Astrocyte of the cerebellum (primary cell): ENCODE data around the gene PLBD2.

Experiments
- DNase-seq: peaks from one replicate; pipeline ENCODE4 v3.0.0-alpha.2; 2011; ENCODE audit warnings: low read depth
- H3K4me3 ChIP-seq: 2 replicates; pipeline ENCODE4 v1.5.1; 2011; ENCODE audit warnings: mild to moderate bottlenecking, low read depth, low read length, moderate library complexity
- CTCF ChIP-seq: IDR thresholded peaks from 2 replicates; pipeline ENCODE4 v1.5.1; 2012; ENCODE audit warnings: low read length, low read depth, moderate library complexity, mild to moderate bottlenecking; ENCODE audit errors: missing control alignments
- in situ Hi-C: cut with HindIII; loops from 2 replicates; pipeline ENCODE4 v1.10.0; 2017; ENCODE audit warnings: low sequenced_read_pairs

Gene PLBD2

GRCh38 chr12:113409462-113410124 lies 51.2 kb downstream of the PLBD2 start:
- no peak for DNase-seq
- no peak for TF ChIP-seq CTCF
- in situ Hi-C loops = no loop called here
- no peak overlapping the region for H3K4me3 ChIP-seq

- in situ Hi-C loops = no loop called here
- no peak overlapping the region for H3K4me3 ChIP-seq
- TF ChIP-seq CTCF = no peak
- DNase-seq = no peak
Observed at GRCh38 chr12:113413488-113413939, 55.1 kb downstream of the PLBD2 start.

GRCh38 chr12:113414519-113415038 lies 56.2 kb downstream of the PLBD2 start:
- no peak for DNase-seq
- in situ Hi-C loops = no loop called here
- TF ChIP-seq CTCF = no peak
- H3K4me3 ChIP-seq = no peak overlapping the region

GRCh38 chr12:113416091-113416754 lies 57.8 kb downstream of the PLBD2 start:
- TF ChIP-seq CTCF = no peak
- in situ Hi-C loops = no loop called here
- no peak for DNase-seq
- H3K4me3 ChIP-seq = no peak overlapping the region

- in situ Hi-C loops = no loop called here
- H3K4me3 ChIP-seq = no peak overlapping the region
- TF ChIP-seq CTCF = no peak
- no peak for DNase-seq
Observed at GRCh38 chr12:113418213-113418879, 60.0 kb downstream of the PLBD2 start.

GRCh38 chr12:113420996-113421595 lies 62.7 kb downstream of the PLBD2 start:
- in situ Hi-C loops = no loop called here
- DNase-seq = no peak
- no peak overlapping the region for H3K4me3 ChIP-seq
- TF ChIP-seq CTCF = no peak
